Pancreas (tissue), 10 donors: Measurements from ENCODE around the gene PITX1. TPM values are rescaled to one million over a fixed set of nuclear protein-coding genes. Genes with fewer than 3 reads are reported as not detected.
A peak's percentile ranks its signal among the peaks of the same experiment; 100 is the strongest.

Experiments used
- ATAC-seq, 4 donors: fragments of 200-7000 bp; cut with Tn5 transposase; one replicate each; pipeline versions ENCODE4 v1.8.0 to v1.9.1; 2020; ENCODE audit warnings: mild to moderate bottlenecking in 4 of 4, moderate library complexity in 4 of 4
- DNase-seq, 6 donors: peaks; one replicate each; pipeline ENCODE4 v3.0.0-alpha.2; 2020
- FAIRE-seq: peaks from 2 replicates; lab custom pipeline; 2012; peaks lifted over from hg19 to GRCh38; lab: Jason Lieb, UNC
- H3K27ac ChIP-seq, 4 donors: fragments of 200-600 bp; sonication (generic); 1 replicate in 3 of 4; 2 replicates in 1 of 4; pipeline versions ENCODE4 v1.5.0 to v1.8.0; 2020
- H3K27me3 ChIP-seq, 4 donors: fragments of 200-600 bp; one replicate each; pipeline ENCODE4 v1.8.0; 2021
- H3K36me3 ChIP-seq, 3 donors: fragments of 200-600 bp; sonication (generic) in 1 of 3; one replicate each; pipeline versions ENCODE4 v1.5.0 to v1.8.0; 2020 to 2021
- H3K4me1 ChIP-seq, 3 donors: fragments of 200-600 bp; one replicate each; pipeline ENCODE4 v1.8.0; 2021
- H3K4me3 ChIP-seq, 4 donors: fragments of 200-600 bp; sonication (generic) in 2 of 4; one replicate each; pipeline versions ENCODE4 v1.5.0 to v1.8.0; 2020 to 2021
- H3K9me3 ChIP-seq, 4 donors: fragments of 200-600 bp; one replicate each; pipeline ENCODE4 v1.8.0; 2021
- WGBS, 2 donors: extraction: QIAGEN DNeasy Blood & Tissue Kit; methylation state at CpG; one replicate each; pipeline ENCODE4 v1.1.7; 2013; 5-methylcytosine and 5-hydroxymethylcytosine counted together
- intact Hi-C, 3 donors: fragments of 100-400 bp; cut with DNase I; formaldehyde crosslinking; loops; one replicate each; pipeline versions ENCODE4 v1.11.1 to v1.14.2; 2022
- polyA plus RNA-seq, 2 donors: library from polyadenylated mRNA; stranded (reverse); fragments of 200-250 nt; gene quantifications; one replicate each; pipeline ENCODE4 v1.2.3, GENCODE V29; 2013
- total RNA-seq, 6 donors: library from RNA; stranded (reverse); fragmentation: NEBNext Ultra II Directional in 4 of 6; extraction: Animal tissue kit (Norgen Biotek cat#: 25700) in 4 of 6; gene quantifications; one replicate each; pipeline versions ENCODE4 v1.2.1 to v1.2.4, GENCODE V29; 2021 to 2023
- TF ChIP-seq, protein P1 (sequence below), 4 donors: fragments of 200-600 bp; sonication (generic) in 3 of 4; IDR thresholded peaks; one replicate each; pipeline versions ENCODE4 v1.5.0 to v1.8.0; 2021; ENCODE audit warnings: antibody characterized with exemption in 4 of 4
- donor health status: healthy with polysubstance abuse.
- donor health status: DM: no; HTN: no; CAD: no; lungs with moderate emphysema.
- donor health status: DM: no; HTN: no; CAD: no.
- donor health status: control.
- donor health status: control.
- donor health status: Bipolar disorder and iron deficiency.
- donor health status: DM: yes; HTN: yes; CAD: no.
- donor health status: DM: no; HTN: no; CAD: no.
- donor health status: DM: no; HTN: no; CAD: no.
- donor health status: DM: yes; HTN: yes; CAD: no.

Gene PITX1
- total and polyA plus RNA-seq, 8 donors, result 0.12 to 0.28 (median 0.17) TPM; not detected in 4

DNA sequence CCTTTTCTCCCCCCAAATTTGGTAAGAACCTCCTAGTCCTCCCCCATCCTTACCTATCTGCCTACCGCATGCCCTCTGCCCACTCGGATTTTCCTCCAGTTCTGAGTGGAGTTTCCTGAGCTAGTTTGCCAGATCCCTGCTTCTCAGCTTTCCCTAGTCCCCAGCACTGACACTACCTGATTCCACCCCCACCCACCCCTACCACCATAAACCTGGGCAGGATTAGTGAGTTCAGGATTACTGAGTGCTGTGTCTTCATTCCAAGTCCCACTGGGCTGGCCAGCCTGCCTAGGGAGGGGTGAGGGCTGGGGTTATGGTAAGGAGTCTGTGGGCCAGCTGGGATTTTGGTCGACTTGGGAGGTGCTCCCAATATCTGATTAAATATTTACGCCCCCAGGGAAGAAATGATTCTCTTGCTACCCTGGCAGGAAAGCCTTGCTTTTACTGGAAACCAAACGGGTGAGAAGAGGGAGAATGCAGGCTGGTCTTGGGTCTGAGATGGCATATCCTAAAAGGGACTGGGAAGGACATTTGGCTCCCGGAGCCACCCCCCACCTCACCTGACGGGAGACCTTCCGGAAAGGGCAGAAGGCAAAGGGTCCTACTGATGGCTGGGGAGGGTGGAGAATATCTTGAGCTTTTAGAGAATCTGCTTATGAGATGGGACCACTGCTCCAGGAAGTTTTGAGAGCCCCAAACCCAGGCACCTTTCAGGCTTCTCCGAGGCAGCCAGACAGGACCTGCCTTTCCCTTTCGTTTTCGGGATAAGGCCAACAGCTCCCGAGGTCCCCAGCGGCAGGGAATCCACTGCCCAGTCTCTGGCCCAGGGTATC, 3.7 kb downstream of the PITX1 start:
- intact Hi-C loops, result no loop called here
- Histone ChIP-seq H3K27me3 (peaks cover 7 to 61% (median 27%) of the 10 kb centered on the region in 4 donors), H3K4me3 (peak overlapping the region in 2 of 4 donors; percentile 18 to 25), H3K36me3 (no peaks in the 10 kb centered on the region), H3K9me3 (no peaks in the 10 kb centered on the region), H3K27ac (no peak overlapping the region), H3K4me1 (peaks cover 0 to 22% (median 6%) of the 10 kb centered on the region in 3 donors)
- FAIRE-seq (no peak), DNase-seq (peak in 1 of 6 donors; percentile 47), ATAC-seq (peak in 2 of 4 donors; percentile 25 to 28)
- TF ChIP-seq, protein P1, sequence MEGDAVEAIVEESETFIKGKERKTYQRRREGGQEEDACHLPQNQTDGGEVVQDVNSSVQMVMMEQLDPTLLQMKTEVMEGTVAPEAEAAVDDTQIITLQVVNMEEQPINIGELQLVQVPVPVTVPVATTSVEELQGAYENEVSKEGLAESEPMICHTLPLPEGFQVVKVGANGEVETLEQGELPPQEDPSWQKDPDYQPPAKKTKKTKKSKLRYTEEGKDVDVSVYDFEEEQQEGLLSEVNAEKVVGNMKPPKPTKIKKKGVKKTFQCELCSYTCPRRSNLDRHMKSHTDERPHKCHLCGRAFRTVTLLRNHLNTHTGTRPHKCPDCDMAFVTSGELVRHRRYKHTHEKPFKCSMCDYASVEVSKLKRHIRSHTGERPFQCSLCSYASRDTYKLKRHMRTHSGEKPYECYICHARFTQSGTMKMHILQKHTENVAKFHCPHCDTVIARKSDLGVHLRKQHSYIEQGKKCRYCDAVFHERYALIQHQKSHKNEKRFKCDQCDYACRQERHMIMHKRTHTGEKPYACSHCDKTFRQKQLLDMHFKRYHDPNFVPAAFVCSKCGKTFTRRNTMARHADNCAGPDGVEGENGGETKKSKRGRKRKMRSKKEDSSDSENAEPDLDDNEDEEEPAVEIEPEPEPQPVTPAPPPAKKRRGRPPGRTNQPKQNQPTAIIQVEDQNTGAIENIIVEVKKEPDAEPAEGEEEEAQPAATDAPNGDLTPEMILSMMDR (IDR thresholded peaks at IDR 0.05), result no peak
- WGBS, 2 donors, result 11 to 16% methylated on average over 13 of the region's 13 CpGs

DNA sequence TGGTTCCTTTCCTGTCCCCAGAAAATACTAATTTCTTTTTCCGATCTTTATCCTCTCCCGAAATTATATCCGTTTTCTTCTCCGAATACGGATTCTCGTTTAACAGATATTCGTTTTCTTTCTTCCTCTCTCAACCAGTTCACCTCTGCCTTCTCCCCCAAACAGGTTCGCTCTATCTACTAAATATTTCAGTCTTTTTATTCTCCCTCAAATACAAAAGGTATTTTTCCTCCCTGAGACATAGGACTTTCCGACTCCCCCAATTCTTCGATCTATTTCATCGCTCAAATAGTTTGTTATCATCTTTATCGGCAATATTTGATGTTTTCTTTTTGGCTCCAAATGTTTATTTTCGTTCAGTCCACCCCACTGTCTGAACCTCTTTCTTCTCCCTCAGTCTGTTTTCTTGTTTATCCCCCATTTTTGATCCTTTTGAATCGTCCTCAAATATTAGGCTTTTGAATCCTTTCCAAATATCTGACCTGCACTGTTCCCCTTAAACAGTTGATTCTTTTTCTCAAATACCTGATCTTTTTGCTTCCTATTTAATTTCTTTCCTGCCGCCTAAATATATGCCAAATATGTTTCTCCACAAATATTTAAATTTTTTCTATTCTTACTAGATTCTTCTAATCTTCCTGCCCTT, 4.4 kb downstream of the PITX1 start:
- H3K36me3 ChIP-seq, result no peaks in the 10 kb centered on the region
- H3K27ac ChIP-seq, result no peak overlapping the region
- DNase-seq (no peak), ATAC-seq (no peak), FAIRE-seq (no peak)
- H3K9me3 ChIP-seq, result no peaks in the 10 kb centered on the region
- 14 to 17% methylated on average over 15 of the region's 15 CpGs for WGBS, 2 donors
- intact Hi-C loops, result no loop called here
- H3K4me1 ChIP-seq, result peaks cover 0 to 22% (median 6%) of the 10 kb centered on the region in 3 donors
- no peak overlapping the region for H3K4me3 ChIP-seq
- TF ChIP-seq, protein P1 (IDR thresholded peaks at IDR 0.05), result no peak
- peaks cover 7 to 61% (median 27%) of the 10 kb centered on the region in 4 donors for H3K27me3 ChIP-seq

DNA sequence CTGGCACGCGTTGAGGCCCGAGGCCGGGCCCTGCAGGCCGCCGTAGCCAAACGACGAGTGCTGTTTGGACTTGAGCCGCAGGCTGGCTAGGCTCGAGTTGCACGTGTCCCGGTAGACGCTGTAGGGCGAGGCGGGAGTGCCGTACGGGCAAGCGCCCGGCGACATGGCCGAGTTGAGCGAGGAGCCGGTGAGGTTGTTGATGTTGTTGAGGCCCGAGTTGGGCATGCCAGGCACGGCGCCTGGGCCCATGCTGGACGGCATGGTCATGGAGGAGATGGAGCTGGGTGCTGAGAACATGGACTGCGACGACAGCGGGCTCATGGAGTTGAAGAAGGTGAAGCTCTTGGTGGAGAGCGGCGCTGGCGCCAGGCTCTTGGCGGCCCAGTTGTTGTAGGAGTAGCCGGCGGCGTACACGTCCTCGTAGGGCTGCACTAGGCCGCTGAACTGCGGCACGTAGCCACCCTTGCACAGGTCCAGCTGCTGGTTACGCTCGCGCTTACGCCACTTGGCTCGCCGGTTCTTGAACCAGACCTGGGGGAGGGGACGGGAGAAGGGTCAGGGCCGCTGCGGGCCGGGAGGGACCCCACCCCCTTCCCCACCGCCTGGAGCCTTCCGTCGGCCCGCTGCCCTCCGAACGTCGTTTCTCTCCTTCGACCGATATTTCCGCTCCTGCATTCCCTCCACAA, 5.1 kb downstream of the PITX1 start:
- peak in 1 of 6 donors; percentile 79 for DNase-seq
- ATAC-seq, result no peak

DNA sequence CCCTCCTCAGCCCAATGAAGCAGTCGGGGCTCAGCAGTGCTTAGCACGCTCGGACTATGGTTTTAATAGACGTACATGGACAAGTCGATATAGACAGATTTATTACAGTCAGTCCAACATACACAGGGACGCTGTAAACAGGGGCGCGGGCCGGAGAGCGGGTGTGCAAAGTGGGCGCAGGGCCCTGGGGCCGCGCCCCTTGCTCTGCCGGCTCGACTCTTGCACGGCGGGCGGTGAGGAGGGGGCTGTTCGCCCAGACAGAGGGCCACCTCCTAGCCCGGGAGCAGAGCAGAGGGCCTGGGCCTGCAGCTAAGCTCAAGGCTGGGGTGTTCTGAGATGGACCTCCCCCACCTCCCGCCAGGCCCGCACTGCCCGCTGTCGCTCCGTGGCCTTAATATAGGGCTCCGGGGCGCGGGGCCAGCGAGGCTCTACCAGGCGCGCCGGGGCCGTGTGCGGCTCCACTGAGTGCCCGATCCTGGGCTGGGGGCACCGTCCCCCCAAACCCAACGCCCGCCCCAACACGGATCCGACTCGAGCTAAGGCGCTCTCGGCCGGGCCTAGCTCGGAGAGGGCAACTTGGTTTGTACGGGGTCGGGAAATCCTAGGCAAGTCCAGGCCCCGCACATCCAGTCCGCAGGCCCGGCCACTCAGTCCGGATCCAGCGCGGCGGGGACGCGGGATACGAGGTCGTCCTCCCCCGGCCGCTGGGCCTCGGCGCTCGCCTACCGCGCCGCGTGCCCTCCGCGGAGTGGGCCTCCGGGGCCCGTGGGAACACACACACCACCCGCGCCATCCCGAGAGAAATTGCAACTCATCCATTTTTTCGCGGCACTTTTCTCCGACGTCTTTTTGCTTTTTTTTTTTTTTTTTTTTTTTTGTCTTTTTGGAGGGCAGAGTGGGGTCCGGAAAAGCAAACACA, 6.1 kb downstream of the PITX1 start:
- FAIRE-seq (no peak), DNase-seq (peak in 1 of 6 donors; percentile 66), ATAC-seq (no peak)
- H3K4me1 ChIP-seq, result peaks cover 0 to 16% (median 0%) of the 10 kb centered on the region in 3 donors
- TF ChIP-seq, protein P1 (IDR thresholded peaks at IDR 0.05), result no peak
- no peaks in the 10 kb centered on the region for H3K36me3 ChIP-seq
- peaks cover 7 to 57% (median 26%) of the 10 kb centered on the region in 4 donors for H3K27me3 ChIP-seq
- WGBS, 2 donors, result 15 to 17% methylated on average over 77 to 79 of the region's 79 CpGs
- H3K27ac ChIP-seq, result no peak overlapping the region
- no peak overlapping the region for H3K4me3 ChIP-seq
- H3K9me3 ChIP-seq, result no peaks in the 10 kb centered on the region
- intact Hi-C loops, result no loop called here

More for the DNA sequence above, 5.1 kb downstream of the PITX1 start:
- intact Hi-C loops, result no loop called here
- FAIRE-seq, result no peak
- no peaks in the 10 kb centered on the region for H3K36me3 ChIP-seq
- H3K27me3 ChIP-seq, result peaks cover 7 to 61% (median 27%) of the 10 kb centered on the region in 4 donors
- TF ChIP-seq, protein P1 (IDR thresholded peaks at IDR 0.05), result no peak
- no peak overlapping the region for H3K27ac ChIP-seq
- H3K4me3 ChIP-seq, result no peak overlapping the region
- H3K9me3 ChIP-seq, result no peaks in the 10 kb centered on the region
- peaks cover 0 to 22% (median 6%) of the 10 kb centered on the region in 3 donors for H3K4me1 ChIP-seq
- WGBS, 2 donors, result 14 to 16% methylated on average over 61 to 62 of the region's 62 CpGs
